ENCODE results near the gene FBL.

FBL gene

GRCh38 chr19:39871886-39872866 lies 26.0 kb upstream of the FBL start:
- Histone ChIP-seq H3K4me1 (ENCODE audit: control insufficient read depth, insufficient read depth, low read length) (no peaks in the 10 kb centered on the region), H3K27me3 (ENCODE audit: control insufficient read depth, insufficient read depth, low read length) (peaks cover 2% of the 10 kb centered on the region), H3K9me3 (replicated peaks; ENCODE audit: low read length) (no peaks in the 10 kb centered on the region), H3K4me3 (ENCODE audit: low read length) (no peak overlapping the region), H3K9ac (ENCODE audit: low read depth, low read length) (no peak overlapping the region), H3K4me2 (ENCODE audit: low read length) (no peak overlapping the region), H3K36me3 (ENCODE audit: insufficient read depth, low read length) (no peaks in the 10 kb centered on the region)

DNA sequence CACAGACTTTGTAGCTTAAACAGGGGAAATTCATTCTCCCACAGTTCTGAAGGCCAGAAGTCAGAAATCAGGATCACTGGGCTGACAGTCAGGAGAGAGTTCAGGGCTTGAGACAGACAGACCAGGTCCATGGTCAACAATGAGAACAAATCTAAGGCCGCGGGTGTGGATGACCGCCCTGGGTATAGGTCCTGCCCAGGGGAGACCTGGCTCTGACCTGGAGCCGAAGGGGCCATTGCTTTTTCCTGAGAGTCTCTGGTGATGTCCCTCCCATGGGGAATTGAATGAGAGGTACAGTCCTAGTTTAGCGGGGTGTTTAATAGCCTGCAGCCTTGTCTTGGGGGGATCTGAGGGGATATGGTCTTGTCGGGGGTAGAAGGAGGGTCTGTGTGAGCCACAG lies 25.2 kb upstream of the FBL start:
- H3K9me3 ChIP-seq (replicated peaks; ENCODE audit: low read length): no peaks in the 10 kb centered on the region
- no peak overlapping the region for H3K4me2 ChIP-seq (ENCODE audit: low read length)
- no peaks in the 10 kb centered on the region for H3K36me3 ChIP-seq (ENCODE audit: insufficient read depth, low read length)
- no peaks in the 10 kb centered on the region for H3K4me1 ChIP-seq (ENCODE audit: control insufficient read depth, insufficient read depth, low read length)
- H3K4me3 ChIP-seq (ENCODE audit: low read length): no peak overlapping the region
- H3K27me3 ChIP-seq (ENCODE audit: control insufficient read depth, insufficient read depth, low read length): peaks cover 2% of the 10 kb centered on the region
- no peak overlapping the region for H3K9ac ChIP-seq (ENCODE audit: low read depth, low read length)

GRCh38 chr19:39870171-39870971 lies 24.2 kb upstream of the FBL start:
- no peak overlapping the region for H3K4me3 ChIP-seq (ENCODE audit: low read length)
- H3K27me3 ChIP-seq (ENCODE audit: control insufficient read depth, insufficient read depth, low read length): peaks cover 2% of the 10 kb centered on the region
- H3K9me3 ChIP-seq (replicated peaks; ENCODE audit: low read length): no peaks in the 10 kb centered on the region
- H3K36me3 ChIP-seq (ENCODE audit: insufficient read depth, low read length): no peaks in the 10 kb centered on the region
- H3K9ac ChIP-seq (ENCODE audit: low read depth, low read length): no peak overlapping the region
- H3K4me2 ChIP-seq (ENCODE audit: low read length): no peak overlapping the region
- H3K4me1 ChIP-seq (ENCODE audit: control insufficient read depth, insufficient read depth, low read length): no peaks in the 10 kb centered on the region

DNA sequence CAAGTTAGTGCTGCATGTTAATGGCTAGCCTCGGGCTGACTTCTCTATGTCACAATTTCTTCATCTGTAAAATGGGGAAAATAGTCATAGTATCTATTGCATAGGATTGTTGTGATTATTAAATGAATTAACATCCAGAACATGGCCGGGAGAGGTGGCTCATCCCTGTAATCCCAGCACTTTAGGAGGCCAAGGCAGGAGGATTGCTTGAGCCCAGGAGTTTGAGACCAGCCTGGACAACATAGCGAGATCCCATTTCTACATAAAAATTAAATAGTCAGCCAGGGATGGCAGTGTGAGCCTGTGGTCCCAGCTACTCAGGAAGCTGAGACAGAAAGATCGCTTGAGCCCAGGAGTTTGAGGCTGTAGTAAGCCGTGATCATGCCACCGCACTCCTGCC lies 21.8 kb upstream of the FBL start:
- peaks cover 5% of the 10 kb centered on the region for H3K27me3 ChIP-seq (ENCODE audit: control insufficient read depth, insufficient read depth, low read length)
- no peaks in the 10 kb centered on the region for H3K9me3 ChIP-seq (replicated peaks; ENCODE audit: low read length)
- no peak overlapping the region for H3K9ac ChIP-seq (ENCODE audit: low read depth, low read length)
- no peaks in the 10 kb centered on the region for H3K36me3 ChIP-seq (ENCODE audit: insufficient read depth, low read length)
- H3K4me2 ChIP-seq (ENCODE audit: low read length): no peak overlapping the region
- H3K4me3 ChIP-seq (ENCODE audit: low read length): no peak overlapping the region
- H3K4me1 ChIP-seq (ENCODE audit: control insufficient read depth, insufficient read depth, low read length): no peaks in the 10 kb centered on the region

DNA sequence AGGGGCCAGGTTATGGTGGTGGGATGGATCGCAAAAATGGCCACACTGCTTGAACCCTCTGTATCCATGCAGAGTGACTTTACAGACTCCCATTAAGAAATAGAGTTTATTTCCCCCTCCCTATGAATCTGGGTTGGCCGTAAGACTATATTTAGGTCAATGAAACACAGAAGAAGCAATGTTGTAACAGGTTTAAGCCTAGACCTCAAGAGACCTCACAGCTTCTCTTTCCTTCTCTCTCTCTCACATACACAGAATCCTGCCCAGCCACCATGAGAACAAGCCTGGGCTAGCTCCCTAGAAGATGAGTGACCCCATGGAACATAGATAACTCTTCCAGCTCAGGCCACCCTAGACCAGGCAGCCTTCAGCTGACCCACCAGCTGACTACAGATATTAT lies 21.0 kb upstream of the FBL start:
- no peak overlapping the region for H3K4me2 ChIP-seq (ENCODE audit: low read length)

GRCh38 chr19:39865953-39866352 lies 19.8 kb upstream of the FBL start:
- Histone ChIP-seq H3K4me3 (ENCODE audit: low read length) (no peak overlapping the region), H3K4me1 (ENCODE audit: control insufficient read depth, insufficient read depth, low read length) (no peaks in the 10 kb centered on the region), H3K4me2 (ENCODE audit: low read length) (no peak overlapping the region), H3K9me3 (replicated peaks; ENCODE audit: low read length) (no peaks in the 10 kb centered on the region), H3K27me3 (ENCODE audit: control insufficient read depth, insufficient read depth, low read length) (peaks cover 5% of the 10 kb centered on the region), H3K36me3 (ENCODE audit: insufficient read depth, low read length) (no peaks in the 10 kb centered on the region), H3K9ac (ENCODE audit: low read depth, low read length) (no peak overlapping the region)

More for the DNA sequence above, 21.0 kb upstream of the FBL start:
- Histone ChIP-seq H3K27me3 (ENCODE audit: control insufficient read depth, insufficient read depth, low read length) (peaks cover 5% of the 10 kb centered on the region), H3K9ac (ENCODE audit: low read depth, low read length) (no peak overlapping the region), H3K4me1 (ENCODE audit: control insufficient read depth, insufficient read depth, low read length) (no peaks in the 10 kb centered on the region), H3K4me3 (ENCODE audit: low read length) (no peak overlapping the region), H3K36me3 (ENCODE audit: insufficient read depth, low read length) (no peaks in the 10 kb centered on the region), H3K9me3 (replicated peaks; ENCODE audit: low read length) (no peaks in the 10 kb centered on the region)

DNA sequence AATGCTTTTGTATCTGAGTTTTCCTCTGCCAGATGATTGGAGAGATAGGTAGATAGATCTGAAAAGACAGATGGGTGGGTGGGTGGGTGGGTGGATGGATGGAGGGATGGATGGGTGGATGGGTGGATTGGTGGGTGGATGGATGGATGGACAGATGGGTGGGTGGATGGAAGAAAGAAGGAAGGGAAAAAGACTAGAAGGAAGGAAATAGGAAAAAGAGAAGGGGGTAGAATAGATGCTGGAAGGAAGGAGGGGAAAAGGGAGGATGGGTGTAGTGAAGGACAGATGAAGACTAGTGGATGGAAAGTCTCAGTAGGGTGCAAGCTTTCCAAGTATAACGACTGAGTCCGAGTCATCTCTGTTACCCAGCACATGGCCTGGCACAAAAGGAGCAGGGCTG lies 19.0 kb upstream of the FBL start:
- H3K4me1 ChIP-seq (ENCODE audit: control insufficient read depth, insufficient read depth, low read length): no peaks in the 10 kb centered on the region

GRCh38 chr19:39864118-39864517 lies 17.9 kb upstream of the FBL start:
- H3K27me3 ChIP-seq (ENCODE audit: control insufficient read depth, insufficient read depth, low read length): peaks cover 5% of the 10 kb centered on the region
- no peak overlapping the region for H3K4me2 ChIP-seq (ENCODE audit: low read length)
- no peaks in the 10 kb centered on the region for H3K9me3 ChIP-seq (replicated peaks; ENCODE audit: low read length)
- H3K36me3 ChIP-seq (ENCODE audit: insufficient read depth, low read length): no peaks in the 10 kb centered on the region
- H3K4me1 ChIP-seq (ENCODE audit: control insufficient read depth, insufficient read depth, low read length): no peaks in the 10 kb centered on the region
- no peak overlapping the region for H3K9ac ChIP-seq (ENCODE audit: low read depth, low read length)
- no peak overlapping the region for H3K4me3 ChIP-seq (ENCODE audit: low read length)

More for the DNA sequence above, 19.0 kb upstream of the FBL start:
- Histone ChIP-seq H3K27me3 (ENCODE audit: control insufficient read depth, insufficient read depth, low read length) (peaks cover 5% of the 10 kb centered on the region), H3K36me3 (ENCODE audit: insufficient read depth, low read length) (no peaks in the 10 kb centered on the region), H3K4me2 (ENCODE audit: low read length) (no peak overlapping the region), H3K4me3 (ENCODE audit: low read length) (no peak overlapping the region), H3K9ac (ENCODE audit: low read depth, low read length) (no peak overlapping the region), H3K9me3 (replicated peaks; ENCODE audit: low read length) (no peaks in the 10 kb centered on the region)

- Histone ChIP-seq H3K4me2 (ENCODE audit: low read length) (no peak overlapping the region), H3K36me3 (ENCODE audit: insufficient read depth, low read length) (no peaks in the 10 kb centered on the region), H3K9ac (ENCODE audit: low read depth, low read length) (no peak overlapping the region), H3K4me3 (ENCODE audit: low read length) (no peak overlapping the region), H3K27me3 (ENCODE audit: control insufficient read depth, insufficient read depth, low read length) (peaks cover 3% of the 10 kb centered on the region), H3K9me3 (replicated peaks; ENCODE audit: low read length) (no peaks in the 10 kb centered on the region), H3K4me1 (ENCODE audit: control insufficient read depth, insufficient read depth, low read length) (no peaks in the 10 kb centered on the region)
Measured at GRCh38 chr19:39858541-39858940, 12.4 kb upstream of the FBL start.

- no peak overlapping the region for H3K9ac ChIP-seq (ENCODE audit: low read depth, low read length)
- no peaks in the 10 kb centered on the region for H3K9me3 ChIP-seq (replicated peaks; ENCODE audit: low read length)
- no peak overlapping the region for H3K4me2 ChIP-seq (ENCODE audit: low read length)
- no peaks in the 10 kb centered on the region for H3K36me3 ChIP-seq (ENCODE audit: insufficient read depth, low read length)
- H3K27me3 ChIP-seq (ENCODE audit: control insufficient read depth, insufficient read depth, low read length): no peaks in the 10 kb centered on the region
- H3K4me3 ChIP-seq (ENCODE audit: low read length): no peak overlapping the region
- H3K4me1 ChIP-seq (ENCODE audit: control insufficient read depth, insufficient read depth, low read length): no peaks in the 10 kb centered on the region
Measured at GRCh38 chr19:39852882-39853281, 6.7 kb upstream of the FBL start.

GRCh38 chr19:39850892-39851291 lies 4.7 kb upstream of the FBL start:
- Histone ChIP-seq H3K36me3 (ENCODE audit: insufficient read depth, low read length) (no peaks in the 10 kb centered on the region), H3K9ac (ENCODE audit: low read depth, low read length) (no peak overlapping the region), H3K9me3 (replicated peaks; ENCODE audit: low read length) (no peaks in the 10 kb centered on the region), H3K4me1 (ENCODE audit: control insufficient read depth, insufficient read depth, low read length) (peaks cover 7% of the 10 kb centered on the region), H3K27me3 (ENCODE audit: control insufficient read depth, insufficient read depth, low read length) (no peaks in the 10 kb centered on the region), H3K4me2 (ENCODE audit: low read length) (no peak overlapping the region), H3K4me3 (ENCODE audit: low read length) (no peak overlapping the region)
